ENCODE data around the gene SIKE1.

DNA sequence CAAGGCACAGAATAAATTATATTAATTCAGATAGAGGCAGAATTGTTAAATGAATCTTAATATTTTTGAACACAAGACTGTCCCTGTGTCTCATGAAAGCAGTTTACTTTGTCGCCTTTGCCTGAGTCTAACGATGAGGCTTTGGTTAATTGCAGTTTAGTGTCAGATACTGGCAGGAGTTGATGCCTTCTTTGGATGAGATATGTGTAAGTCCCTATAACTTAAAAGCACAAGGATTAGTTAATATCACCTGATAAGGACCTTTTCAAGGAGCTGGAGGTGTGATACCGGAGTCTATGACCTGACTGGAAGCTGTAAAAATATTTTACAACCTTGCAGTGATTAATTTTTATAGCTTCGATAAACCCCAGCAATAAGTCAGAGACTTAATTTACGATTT lies 2.0 kb upstream of the SIKE1 start:
- TF ChIP-seq, protein P1, sequence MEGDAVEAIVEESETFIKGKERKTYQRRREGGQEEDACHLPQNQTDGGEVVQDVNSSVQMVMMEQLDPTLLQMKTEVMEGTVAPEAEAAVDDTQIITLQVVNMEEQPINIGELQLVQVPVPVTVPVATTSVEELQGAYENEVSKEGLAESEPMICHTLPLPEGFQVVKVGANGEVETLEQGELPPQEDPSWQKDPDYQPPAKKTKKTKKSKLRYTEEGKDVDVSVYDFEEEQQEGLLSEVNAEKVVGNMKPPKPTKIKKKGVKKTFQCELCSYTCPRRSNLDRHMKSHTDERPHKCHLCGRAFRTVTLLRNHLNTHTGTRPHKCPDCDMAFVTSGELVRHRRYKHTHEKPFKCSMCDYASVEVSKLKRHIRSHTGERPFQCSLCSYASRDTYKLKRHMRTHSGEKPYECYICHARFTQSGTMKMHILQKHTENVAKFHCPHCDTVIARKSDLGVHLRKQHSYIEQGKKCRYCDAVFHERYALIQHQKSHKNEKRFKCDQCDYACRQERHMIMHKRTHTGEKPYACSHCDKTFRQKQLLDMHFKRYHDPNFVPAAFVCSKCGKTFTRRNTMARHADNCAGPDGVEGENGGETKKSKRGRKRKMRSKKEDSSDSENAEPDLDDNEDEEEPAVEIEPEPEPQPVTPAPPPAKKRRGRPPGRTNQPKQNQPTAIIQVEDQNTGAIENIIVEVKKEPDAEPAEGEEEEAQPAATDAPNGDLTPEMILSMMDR (IDR thresholded peaks at IDR 0.05; ENCODE audit: insufficient read depth, low read depth, low read length) = no peak
- no peak for TF ChIP-seq EZH2 (IDR thresholded peaks at IDR 0.05; ENCODE audit: insufficient read depth, low read length)

All from astrocyte (in vitro differentiated cells and primary cell).